Urothelium cell line (cell line): Measurements from ENCODE around the gene METTL26.

Source experiments
- DNase-seq: peaks from one replicate; pipeline ENCODE4 v3.0.0; 2011; ENCODE audit warnings: low spot score, mixed read lengths
- FAIRE-seq: peaks from 2 replicates; lab custom pipeline; 2011; peaks lifted over from hg19 to GRCh38; lab: Jason Lieb, UNC

Gene METTL26

GRCh38 chr16:586047-586644 is 50.0 kb downstream of the METTL26 start:
- FAIRE-seq (no peak), DNase-seq (no peak)

GRCh38 chr16:585351-585750 is 50.8 kb downstream of the METTL26 start:
- no peak for DNase-seq
- FAIRE-seq = no peak
